Measurements from ENCODE around the gene RNU5D-1. TPM values are rescaled to one million over a fixed set of nuclear protein-coding genes. Genes with fewer than 3 reads are reported as not detected.

Gene RNU5D-1
- total and polyA plus RNA-seq, 9 donors = not detected

- intact Hi-C loops (cut with DNase I) = no loop called here
- no peak for DNase-seq
- H3K36me3 ChIP-seq = no peaks in the 10 kb centered on the region
- H3K9me3 ChIP-seq = no peaks in the 10 kb centered on the region
- peak overlapping the region in 1 of 2 donors; percentile 31 for H3K27ac ChIP-seq
- H3K4me3 ChIP-seq = no peak overlapping the region
- TF ChIP-seq EP300 (IDR thresholded peaks at IDR 0.05) = no peak
- no peak for TF ChIP-seq POLR2A (IDR thresholded peaks at IDR 0.05)
- TF ChIP-seq, protein P1, sequence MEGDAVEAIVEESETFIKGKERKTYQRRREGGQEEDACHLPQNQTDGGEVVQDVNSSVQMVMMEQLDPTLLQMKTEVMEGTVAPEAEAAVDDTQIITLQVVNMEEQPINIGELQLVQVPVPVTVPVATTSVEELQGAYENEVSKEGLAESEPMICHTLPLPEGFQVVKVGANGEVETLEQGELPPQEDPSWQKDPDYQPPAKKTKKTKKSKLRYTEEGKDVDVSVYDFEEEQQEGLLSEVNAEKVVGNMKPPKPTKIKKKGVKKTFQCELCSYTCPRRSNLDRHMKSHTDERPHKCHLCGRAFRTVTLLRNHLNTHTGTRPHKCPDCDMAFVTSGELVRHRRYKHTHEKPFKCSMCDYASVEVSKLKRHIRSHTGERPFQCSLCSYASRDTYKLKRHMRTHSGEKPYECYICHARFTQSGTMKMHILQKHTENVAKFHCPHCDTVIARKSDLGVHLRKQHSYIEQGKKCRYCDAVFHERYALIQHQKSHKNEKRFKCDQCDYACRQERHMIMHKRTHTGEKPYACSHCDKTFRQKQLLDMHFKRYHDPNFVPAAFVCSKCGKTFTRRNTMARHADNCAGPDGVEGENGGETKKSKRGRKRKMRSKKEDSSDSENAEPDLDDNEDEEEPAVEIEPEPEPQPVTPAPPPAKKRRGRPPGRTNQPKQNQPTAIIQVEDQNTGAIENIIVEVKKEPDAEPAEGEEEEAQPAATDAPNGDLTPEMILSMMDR (IDR thresholded peaks at IDR 0.05) = no peak
- WGBS, 3 donors = 69 to 79% (median 72%) methylated on average over 3 of the region's 3 CpGs
- peaks cover 6% of the 10 kb centered on the region for H3K4me1 ChIP-seq (ENCODE audit: insufficient read depth)
- H3K27me3 ChIP-seq = no peaks in the 10 kb centered on the region
These were observed 41.6 kb downstream of the RNU5D-1 start for GRCh38 chr1:44689447-44689765.

DNA sequence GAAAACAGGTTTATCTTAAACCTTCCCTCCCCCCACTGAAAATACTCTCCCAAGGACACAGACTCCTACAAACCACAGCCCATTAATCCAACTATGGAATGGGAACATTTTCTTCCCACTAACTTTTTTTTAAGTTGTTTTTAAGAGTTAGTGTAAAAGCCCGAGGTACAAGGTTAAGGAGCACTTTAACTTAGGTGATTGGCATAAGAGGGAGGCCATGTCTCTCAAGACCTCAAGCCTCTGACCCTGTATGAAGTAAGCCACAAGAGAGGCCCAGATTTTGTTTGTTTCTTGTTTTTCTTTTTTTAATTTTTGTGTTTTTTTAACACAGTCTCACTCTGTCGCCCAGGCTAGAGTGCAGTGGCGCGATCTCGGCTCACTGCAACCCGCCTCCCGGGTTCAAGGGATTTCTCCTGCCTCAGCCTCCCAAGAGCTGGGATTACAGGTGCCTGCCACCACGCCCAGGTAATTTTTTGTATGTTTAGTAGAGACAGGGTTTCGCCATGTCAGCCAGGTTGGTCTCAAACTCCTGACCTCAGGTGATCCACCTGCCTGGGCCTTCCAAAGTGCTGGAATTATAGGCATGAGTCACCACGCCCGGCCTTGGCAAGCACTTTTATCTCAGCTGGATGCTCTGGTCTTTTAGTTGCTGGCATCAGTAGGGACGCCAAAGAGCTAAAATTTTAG, 42.1 kb downstream of the RNU5D-1 start:
- DNase-seq = peak; percentile 39 to 68 (median 54)
- no peak for TF ChIP-seq POLR2A (IDR thresholded peaks at IDR 0.05)
- TF ChIP-seq, protein P1 (IDR thresholded peaks at IDR 0.05) = no peak
- no peak for TF ChIP-seq EP300 (IDR thresholded peaks at IDR 0.05)
- Histone ChIP-seq H3K4me1 (ENCODE audit: insufficient read depth) (peaks cover 6% of the 10 kb centered on the region), H3K9me3 (no peaks in the 10 kb centered on the region), H3K4me3 (no peak overlapping the region), H3K27me3 (no peaks in the 10 kb centered on the region), H3K27ac (peak overlapping the region; percentile 31 to 57), H3K36me3 (no peaks in the 10 kb centered on the region)
- intact Hi-C loops (cut with DNase I) = no loop called here
- WGBS, 3 donors = 27 to 48% (median 30%) methylated on average over 12 of the region's 12 CpGs

- Histone ChIP-seq H3K4me3 (no peak overlapping the region), H3K4me1 (ENCODE audit: insufficient read depth) (peaks cover 6% of the 10 kb centered on the region), H3K9me3 (no peaks in the 10 kb centered on the region), H3K27me3 (no peaks in the 10 kb centered on the region), H3K36me3 (no peaks in the 10 kb centered on the region), H3K27ac (no peak overlapping the region)
- TF ChIP-seq, protein P1 (IDR thresholded peaks at IDR 0.05) = no peak
- TF ChIP-seq EP300 (IDR thresholded peaks at IDR 0.05) = no peak
- TF ChIP-seq POLR2A (IDR thresholded peaks at IDR 0.05) = no peak
- intact Hi-C loops (cut with DNase I) = no loop called here
- WGBS, 3 donors = 47 to 73% (median 62%) methylated on average over 8 of the region's 8 CpGs
- DNase-seq = no peak
These were observed 45.1 kb downstream of the RNU5D-1 start for GRCh38 chr1:44685881-44686280.

DNA sequence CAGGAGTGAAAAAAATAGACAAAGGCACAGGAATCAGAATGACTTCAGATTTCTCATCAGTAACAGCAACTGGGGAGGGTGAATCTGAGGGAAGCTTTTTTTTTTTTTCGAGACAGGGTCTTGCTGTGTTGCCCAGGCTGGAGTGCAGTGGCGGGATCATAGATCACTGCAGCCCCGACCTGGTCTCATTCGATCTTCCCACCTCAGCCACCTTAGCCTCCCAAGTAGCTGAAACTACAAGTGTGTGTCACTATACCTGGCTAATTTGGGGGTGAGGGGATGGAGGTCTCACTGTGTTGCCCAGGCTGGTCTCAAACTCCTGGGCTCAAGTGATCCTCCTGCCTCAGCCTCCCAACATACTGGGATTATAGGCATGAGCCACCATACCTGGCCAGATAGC, 45.8 kb downstream of the RNU5D-1 start:
- Histone ChIP-seq H3K27me3 (no peaks in the 10 kb centered on the region), H3K36me3 (no peaks in the 10 kb centered on the region), H3K27ac (no peak overlapping the region), H3K9me3 (no peaks in the 10 kb centered on the region), H3K4me1 (ENCODE audit: insufficient read depth) (peaks cover 6% of the 10 kb centered on the region), H3K4me3 (no peak overlapping the region)
- 90 to 96% (median 92%) methylated on average over 4 of the region's 4 CpGs for WGBS, 3 donors
- intact Hi-C loops (cut with DNase I) = no loop called here
- no peak for DNase-seq
- TF ChIP-seq POLR2A (IDR thresholded peaks at IDR 0.05) = no peak
- no peak for TF ChIP-seq EP300 (IDR thresholded peaks at IDR 0.05)
- TF ChIP-seq, protein P1 (IDR thresholded peaks at IDR 0.05) = no peak

Measured in ovary (tissue), 9 donors.